ENCODE results near the gene ADCY1.

ADCY1 gene

DNA sequence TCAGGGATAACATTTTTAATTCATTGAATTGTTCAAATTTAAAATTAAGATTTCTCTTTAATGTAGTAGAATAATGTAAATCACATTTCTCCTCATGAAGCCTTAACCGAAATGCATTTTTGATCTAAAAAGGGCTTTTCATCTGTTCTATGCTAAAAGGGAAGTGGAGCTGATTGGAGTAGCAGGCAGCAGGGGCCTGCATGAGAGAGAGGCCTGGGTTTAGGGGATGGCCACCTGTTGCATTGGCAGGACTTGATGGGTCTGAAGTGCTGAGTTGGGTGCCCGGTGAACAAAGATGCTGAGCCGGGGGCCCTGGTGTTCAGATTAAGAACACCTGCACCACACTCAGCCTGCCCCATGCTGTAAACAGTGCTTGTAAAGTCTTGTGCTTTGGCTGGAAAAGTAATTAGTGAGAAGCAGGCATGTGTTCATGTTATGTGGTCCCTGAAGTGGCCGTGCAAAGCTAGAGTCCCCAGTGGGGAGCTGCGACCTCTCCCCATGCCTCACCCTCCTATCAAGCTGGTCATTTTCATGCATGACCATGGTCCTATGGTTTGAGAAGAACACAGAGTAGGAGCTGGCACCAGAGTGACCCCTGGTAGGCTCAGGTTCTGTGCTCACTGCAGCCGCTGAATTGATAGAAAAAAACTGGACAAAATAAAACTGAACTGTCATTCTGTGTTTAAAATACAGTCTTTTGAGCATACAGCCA is 124.3 kb downstream of the ADCY1 start:
- DNase-seq = no peak

DNA sequence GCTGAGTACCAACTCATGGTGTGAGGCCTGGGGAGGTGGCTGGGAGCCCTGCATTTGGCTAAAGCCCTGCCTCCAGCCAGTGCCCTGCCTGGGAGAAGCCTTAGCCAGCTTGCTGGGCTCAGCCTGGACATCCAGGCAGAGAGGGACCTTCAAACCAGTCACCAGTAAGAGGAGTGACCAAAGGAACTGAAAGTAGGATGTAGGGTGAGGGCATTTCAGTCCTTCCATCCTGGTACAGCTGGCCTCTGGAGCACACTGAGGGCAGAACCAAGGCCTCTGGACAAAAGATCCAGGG is 124.8 kb downstream of the ADCY1 start:
- DNase-seq = no peak

DNA sequence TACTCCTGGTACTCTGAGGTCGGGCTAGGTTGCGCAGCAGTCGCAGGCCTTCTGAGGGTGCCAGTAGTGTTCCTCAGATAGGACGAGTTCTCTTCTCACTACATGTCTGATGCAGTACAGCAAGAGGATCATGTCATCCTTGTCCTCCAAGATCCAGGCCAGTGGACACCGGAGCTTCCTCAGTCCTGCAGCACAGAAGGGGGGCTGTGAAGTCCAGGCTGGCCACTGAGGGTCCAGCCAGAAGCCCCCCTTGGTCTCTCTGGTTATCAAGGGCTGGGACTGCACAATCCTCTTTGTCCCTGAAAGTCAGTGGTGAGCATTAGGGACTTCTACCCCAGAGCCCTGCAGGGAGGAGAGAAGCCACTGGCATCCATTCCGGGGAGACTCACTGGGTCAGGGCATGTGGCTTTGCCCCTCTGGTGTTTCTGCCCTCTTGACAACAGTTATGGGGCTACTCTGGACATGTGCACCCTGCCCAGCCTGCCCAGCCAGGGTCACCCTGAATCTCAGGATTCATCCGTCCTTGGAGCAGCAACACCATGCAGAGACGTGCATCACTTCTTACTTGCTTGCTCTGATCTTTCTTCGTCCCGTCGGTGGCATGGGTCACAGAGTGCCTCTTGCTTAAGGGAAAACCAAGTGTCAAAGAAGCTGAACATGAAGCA is 125.7 kb downstream of the ADCY1 start:
- DNase-seq = no peak

- no peak for DNase-seq
Observed at GRCh38 chr7:45700556-45700955, 126.4 kb downstream of the ADCY1 start.

GRCh38 chr7:45701701-45702510 is 127.7 kb downstream of the ADCY1 start:
- no peak for DNase-seq

DNA sequence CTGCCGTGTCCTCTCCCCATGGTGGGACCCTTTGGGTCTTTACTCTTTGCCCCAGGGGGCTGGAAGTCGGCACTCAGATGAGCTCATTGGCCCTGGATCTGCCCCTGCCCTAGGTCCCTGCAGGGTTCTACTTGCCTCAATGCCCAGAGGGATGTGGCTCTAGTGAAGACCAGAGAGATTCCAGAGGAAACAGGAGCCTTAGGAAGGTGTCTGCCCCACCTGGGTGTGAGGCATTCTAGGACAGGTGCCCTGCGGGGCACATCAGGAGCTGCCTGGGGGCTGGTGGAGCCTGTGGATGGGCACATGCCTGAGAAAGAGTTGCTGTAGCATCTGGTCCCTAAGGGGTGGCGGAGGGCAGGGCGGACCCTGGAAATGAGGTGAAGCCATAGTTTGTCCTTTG is 128.6 kb downstream of the ADCY1 start:
- no peak for DNase-seq

DNA sequence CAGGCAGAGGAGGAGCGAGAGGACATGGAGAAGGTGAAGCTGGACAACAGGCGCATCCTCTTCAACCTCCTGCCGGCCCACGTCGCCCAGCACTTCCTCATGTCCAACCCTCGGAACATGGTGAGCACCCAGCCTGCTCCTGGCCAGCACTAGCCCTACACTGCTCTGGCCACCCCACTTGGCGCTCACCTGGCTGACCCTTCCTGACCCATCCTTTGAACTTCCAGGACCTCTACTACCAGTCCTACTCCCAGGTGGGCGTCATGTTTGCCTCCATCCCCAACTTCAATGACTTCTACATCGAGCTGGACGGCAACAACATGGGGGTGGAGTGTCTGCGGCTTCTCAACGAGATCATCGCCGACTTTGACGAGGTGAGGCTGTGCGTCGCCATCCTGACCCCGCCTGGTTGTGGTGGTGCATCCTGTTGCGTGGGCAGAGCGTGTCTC is 129.2 kb downstream of the ADCY1 start:
- DNase-seq = no peak

- no peak for DNase-seq
Observed at GRCh38 chr7:45703911-45704682, 129.9 kb downstream of the ADCY1 start.

GRCh38 chr7:45704683-45705016 is 130.5 kb downstream of the ADCY1 start:
- DNase-seq = no peak

DNA sequence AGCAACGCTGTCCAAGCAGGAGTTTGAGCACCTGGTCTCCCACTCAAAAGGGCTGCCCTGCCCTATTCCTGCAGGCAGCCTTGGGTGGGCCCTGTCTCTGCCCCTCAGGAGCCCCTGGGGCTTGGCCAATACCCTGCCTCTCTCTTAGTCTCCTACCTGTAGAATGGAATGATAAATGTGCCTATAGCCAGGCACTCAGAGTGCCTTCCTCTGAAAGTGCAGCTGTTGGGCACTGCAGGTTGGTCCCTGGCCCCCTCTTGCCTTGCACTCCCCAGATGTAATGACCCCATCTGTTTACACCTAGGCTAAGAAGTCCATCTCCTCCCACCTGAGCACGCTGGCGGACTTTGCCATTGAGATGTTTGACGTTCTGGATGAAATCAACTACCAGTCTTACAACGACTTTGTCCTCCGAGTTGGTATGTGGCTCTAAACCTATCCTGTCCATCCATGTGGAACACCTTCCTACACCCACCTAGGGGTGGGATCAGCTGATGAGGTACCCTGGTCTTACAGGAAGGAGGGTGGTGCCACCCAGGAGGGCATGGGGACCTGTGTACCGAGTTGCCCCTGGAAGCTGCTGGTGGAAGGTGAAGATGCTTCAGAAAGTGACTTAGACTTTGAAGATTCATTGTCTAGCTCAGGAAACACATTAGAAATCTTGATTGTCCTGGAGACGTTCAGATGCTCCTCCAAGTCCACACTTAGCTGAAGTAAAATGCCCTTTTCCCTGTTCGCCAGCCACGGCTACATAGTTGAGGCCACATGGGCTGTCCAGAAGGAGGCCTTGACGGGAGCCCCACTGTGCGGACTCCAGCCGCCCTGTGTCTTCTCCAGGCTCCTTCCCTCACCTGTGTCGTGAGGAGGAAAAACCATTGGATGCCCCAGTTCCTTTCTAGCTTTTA is 134.1 kb downstream of the ADCY1 start:
- DNase-seq = no peak

DNA sequence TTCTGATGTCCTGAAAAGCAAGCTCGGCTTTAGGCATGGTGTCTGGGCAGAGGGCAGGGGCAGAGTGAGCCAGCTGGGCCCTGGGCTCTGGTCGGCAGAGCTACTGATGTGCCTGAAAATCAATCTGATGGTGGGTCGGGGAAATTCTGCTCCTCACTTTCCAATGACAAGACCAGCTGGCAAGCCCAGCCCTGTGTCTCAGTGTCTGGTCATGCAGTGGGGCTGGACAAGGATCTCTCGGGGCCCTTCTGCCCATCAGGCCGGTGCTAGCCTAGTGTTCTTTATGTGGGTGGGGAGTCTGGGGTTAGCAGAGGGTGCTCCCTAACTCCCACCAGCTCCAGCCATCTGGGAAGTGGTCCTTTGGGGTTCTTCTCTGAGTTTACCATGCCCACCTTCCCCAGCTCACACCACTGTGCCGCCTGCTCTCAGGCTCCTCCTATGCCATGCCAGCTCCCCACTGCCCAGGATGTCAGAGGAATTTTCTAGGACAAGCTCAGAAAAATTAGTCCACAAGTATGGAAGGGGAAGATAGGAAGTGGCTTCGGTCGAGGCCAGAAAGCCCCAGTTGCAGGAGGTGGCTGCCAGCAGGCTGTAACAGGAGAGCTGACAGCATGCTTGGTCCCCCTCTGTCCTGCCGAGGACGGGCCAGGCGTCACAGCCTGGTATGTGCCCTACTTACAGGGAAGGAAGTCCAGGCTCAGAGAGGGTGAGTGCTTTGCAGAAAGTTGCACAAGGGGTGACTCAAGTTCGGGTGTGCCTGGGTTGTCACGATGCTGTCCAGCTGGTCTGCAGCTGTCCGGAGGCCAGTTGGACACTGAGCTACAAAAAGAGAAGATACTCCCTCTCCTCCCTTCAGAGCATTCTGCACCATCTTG is 135.2 kb downstream of the ADCY1 start:
- no peak for DNase-seq

DNA sequence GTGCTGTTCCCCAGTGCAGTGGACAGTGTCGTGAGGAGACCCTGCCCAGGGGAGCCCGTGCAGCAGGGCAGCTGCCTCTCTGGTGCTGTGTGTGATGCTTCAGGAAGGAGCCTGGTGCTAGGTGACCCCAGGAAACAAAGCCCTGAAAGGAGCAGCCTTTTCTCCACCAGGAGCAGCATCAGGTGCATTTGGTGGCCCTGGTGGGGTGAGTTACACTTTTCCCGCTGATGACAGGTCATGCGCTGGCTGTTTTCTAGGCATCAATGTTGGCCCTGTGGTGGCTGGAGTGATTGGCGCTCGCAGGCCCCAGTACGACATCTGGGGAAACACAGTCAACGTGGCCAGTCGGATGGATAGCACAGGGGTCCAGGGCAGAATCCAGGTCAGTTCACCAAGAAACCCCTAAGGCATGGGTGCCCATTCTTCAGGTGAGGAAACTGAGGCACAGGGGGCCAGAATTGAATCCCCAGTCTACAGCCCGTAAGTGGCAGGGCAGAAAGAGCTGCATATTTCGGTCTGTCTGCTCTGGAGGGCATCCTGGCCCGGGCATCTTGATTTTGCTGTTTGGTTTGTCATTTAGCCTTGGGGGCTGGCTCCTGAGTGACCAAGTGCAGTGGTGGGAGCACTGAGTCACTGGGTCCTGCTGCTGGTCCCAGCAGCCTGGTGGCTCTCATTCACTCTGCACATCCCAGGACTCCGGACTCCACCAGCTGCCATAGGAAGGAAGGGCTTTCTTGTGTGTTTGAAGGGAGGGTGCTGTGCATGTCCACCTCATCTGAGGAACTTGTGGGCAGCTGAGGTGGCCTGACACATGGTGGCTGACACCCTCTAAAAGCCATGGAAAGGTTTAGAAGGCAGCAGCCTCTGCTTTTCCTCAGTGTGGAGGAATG is 136.3 kb downstream of the ADCY1 start:
- no peak for DNase-seq

DNA sequence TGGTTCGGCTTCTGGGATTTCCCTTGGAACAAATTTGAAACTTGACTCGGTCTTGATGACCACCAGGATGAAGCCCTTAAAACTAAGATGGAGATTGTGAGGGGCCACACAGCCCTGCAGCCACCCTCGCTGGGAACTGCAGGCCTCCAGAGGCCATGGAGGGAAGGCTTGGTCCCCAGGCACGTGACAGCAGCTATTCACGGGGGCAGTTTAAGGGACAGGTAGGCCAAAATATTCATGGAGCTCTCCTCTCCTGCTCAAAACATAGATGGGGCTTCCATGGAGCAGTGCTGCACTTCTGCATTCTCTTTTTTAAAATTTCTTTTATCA is 137.0 kb downstream of the ADCY1 start:
- DNase-seq = no peak

DNA sequence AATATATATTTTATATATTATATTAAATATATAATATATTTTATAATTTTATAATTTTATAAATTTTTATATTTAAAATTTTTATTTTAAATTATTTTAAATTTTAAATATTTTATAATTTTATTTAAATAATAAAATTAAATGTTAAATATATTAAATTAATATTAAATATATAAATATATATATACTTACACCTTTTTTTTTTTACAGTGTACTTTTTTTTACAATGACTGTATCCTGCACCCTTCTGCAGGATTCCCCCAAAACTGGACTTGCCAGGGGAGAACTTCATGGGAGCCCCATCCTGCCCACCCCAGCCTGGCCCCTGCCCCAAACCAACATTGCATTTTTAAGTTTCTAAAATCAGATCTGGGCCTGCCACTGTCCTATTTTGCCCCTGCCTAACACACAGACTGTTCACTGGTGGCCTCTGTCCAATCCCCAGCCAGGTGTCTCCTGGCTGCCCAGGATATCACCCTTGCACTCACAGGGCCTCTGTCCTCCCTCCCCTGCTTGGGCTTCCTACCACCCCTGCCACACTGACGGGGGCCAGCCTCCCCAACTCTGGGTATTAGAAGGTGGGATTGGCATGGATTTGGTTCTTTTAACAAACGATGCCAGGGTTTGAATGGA is 138.0 kb downstream of the ADCY1 start:
- no peak for DNase-seq

DNA sequence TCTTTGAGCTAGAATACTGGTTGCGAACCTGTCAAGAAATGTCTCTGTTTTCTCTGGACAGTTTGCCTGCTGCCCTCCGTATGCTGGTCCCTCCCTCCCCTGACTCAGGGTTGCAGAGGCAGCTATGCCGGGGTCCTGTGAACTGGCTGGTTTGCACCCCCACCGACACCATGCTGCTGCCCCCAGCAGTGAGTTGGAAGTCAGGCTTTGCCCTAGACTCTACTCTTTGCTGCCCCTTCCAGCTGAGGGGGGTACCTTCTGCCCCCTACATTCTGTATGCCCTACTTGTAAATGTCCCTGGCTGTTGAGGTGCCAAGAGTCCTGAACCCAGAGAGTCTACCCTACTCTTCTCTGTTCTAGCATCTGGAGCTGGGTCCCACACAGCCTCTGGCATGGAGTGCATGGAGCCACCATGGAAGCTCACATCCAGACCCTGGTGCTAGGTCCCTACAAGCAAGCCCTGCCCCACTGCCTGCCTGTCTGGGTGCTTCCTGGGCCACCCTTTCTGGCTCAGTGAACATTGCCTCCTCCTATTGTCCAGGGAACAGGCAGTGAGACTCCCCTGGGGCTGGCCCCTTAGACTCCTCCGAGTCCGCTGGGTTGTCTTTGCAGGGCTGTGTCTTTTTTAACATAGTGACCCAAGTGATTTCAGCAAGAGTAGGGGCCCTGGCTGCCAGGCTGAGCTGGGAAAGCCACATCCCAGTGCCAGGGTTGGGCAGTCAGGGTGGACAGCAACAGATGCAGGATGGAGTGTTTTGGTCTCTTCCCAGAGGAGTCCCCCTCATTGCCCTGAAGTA is 138.9 kb downstream of the ADCY1 start:
- no peak for DNase-seq

GRCh38 chr7:45713669-45714520 is 139.7 kb downstream of the ADCY1 start:
- no peak for DNase-seq

GRCh38 chr7:45714521-45714820 is 140.3 kb downstream of the ADCY1 start:
- no peak for DNase-seq
